Stimulated activated memory B cell treated with anti-CD40 and anti-IgM and Interleukin-4, amounts not matched to agents 10 μg/mL and 1 μg/mL and 100 μg/mL, for 72 hours (primary cell): ENCODE data around the gene PLPPR5.

ENCODE experiments used
- ATAC-seq: fragments of 150-1000 bp; cut with Tn5 transposase; 2 replicates; pipeline ENCODE4 v1.10.0; 2021
- H3K27ac Mint-ChIP-seq: one replicate; pipeline ENCODE4 v1.8.0; 2022; ENCODE audit warnings: mild to moderate bottlenecking, mixed read lengths
- H3K27me3 Mint-ChIP-seq: one replicate; pipeline ENCODE4 v1.8.0; 2022; ENCODE audit warnings: mixed read lengths
- H3K36me3 Mint-ChIP-seq: one replicate; pipeline ENCODE4 v1.8.0; 2022; ENCODE audit warnings: mixed read lengths
- H3K4me1 Mint-ChIP-seq: one replicate; pipeline ENCODE4 v1.8.0; 2022; ENCODE audit warnings: mixed read lengths
- H3K4me3 Mint-ChIP-seq: one replicate; pipeline ENCODE4 v1.8.0; 2022; ENCODE audit warnings: mild to moderate bottlenecking, moderate library complexity, mixed read lengths
- H3K9me3 Mint-ChIP-seq: one replicate; pipeline ENCODE4 v1.8.0; 2022; ENCODE audit warnings: mixed read lengths

The PLPPR5 gene

DNA sequence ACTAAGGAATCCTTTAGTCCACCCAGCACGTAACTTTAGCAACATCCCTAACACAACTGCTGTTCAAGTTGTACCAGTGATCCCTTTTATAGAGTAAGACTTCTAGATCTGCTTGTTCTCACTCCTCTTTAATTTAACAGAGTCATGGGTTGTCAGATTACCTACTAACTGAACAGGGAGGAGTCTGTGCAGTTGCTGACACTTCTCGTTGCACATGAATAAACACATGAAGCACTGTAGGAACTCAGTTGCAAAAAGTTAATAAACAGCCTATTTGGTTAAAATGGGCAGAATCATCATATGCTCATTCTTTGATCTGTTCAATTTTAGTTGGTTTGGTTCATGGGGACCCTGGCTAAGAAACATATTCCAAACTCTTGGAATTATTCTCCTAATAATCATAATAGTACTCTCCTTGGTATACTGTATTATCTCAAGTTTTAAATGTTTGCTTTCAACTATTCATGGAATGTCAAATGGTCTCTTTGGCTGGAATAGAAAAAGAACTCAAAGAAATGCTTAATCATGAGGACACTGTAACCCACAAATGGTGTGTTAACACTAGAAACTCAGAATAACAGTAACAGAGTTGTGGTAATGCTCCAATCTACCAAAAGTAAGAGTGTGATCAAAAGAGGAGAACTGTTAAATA, 15.6 kb downstream of the PLPPR5 start:
- Mint-ChIP-seq H3K36me3 (no peaks in the 10 kb centered on the region), H3K27me3 (no peaks in the 10 kb centered on the region), H3K4me1 (no peaks in the 10 kb centered on the region), H3K4me3 (no peak overlapping the region), H3K27ac (no peak overlapping the region), H3K9me3 (no peaks in the 10 kb centered on the region)
- ATAC-seq = no peak

DNA sequence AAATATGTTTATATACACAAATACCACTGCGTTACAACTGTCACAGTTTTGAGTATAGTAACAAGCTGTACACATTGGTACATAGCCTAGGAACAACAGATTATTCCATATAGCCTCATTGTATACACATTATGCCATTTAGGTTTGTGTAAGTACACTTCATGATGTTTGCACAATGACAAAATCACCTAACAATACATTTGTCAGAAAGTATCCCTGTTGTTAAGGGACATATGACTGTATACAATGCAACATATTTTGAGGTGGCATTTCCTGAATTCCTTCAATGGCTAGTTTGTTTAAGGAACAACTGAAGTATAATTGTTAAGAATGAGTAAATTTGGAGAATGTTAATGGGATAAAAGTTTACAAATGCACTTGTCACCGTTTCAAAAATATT, 19.0 kb downstream of the PLPPR5 start:
- Mint-ChIP-seq H3K27me3 (no peaks in the 10 kb centered on the region), H3K4me1 (no peaks in the 10 kb centered on the region), H3K4me3 (no peak overlapping the region), H3K27ac (no peak overlapping the region), H3K36me3 (no peaks in the 10 kb centered on the region), H3K9me3 (no peaks in the 10 kb centered on the region)
- ATAC-seq = no peak

- Mint-ChIP-seq H3K36me3 (no peaks in the 10 kb centered on the region), H3K9me3 (no peaks in the 10 kb centered on the region), H3K4me3 (no peak overlapping the region), H3K27ac (no peak overlapping the region), H3K27me3 (no peaks in the 10 kb centered on the region), H3K4me1 (no peaks in the 10 kb centered on the region)
- ATAC-seq = no peak
Measured at GRCh38 chr1:98981917-98982513, 22.6 kb downstream of the PLPPR5 start.

DNA sequence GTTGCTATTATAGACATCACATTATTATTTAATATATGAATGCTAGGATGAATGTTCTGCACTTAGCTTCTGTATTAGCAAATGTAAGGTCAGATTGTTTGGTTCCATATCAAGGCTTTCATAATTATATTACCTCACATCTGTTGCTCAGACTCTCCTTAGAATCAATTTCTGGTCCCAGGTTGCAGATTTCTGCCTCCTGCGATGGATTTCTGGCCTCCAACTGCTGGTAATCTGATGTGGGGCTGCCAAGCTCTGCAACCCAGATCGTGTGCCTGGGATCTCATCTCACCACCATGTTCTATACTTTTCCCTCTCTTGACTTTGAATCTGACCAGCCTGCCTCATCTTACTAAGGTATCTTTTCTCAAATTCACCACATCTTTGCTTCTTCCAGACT, 25.2 kb downstream of the PLPPR5 start:
- H3K9me3 Mint-ChIP-seq = no peaks in the 10 kb centered on the region
- no peaks in the 10 kb centered on the region for H3K27me3 Mint-ChIP-seq
- no peaks in the 10 kb centered on the region for H3K4me1 Mint-ChIP-seq
- H3K27ac Mint-ChIP-seq = no peak overlapping the region
- ATAC-seq = no peak
- no peaks in the 10 kb centered on the region for H3K36me3 Mint-ChIP-seq
- H3K4me3 Mint-ChIP-seq = no peak overlapping the region

DNA sequence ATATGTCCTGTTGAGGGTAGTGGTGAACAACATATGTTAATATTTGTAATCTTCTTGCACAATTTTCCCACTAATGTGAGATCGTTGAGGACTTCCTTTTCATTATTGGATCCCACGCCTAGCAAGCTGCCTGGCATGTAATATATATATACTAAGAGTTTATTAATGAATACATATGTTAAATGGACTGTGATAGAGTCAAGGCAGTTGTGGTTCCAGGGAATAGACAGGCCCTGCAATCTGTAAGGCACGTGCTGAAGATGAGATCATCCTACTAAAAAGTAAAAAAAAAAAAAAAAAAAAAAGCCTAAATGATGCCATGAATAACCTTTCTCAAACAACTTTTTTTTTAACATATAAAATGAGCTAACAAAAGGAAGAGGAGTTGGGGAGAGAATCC, 28.9 kb downstream of the PLPPR5 start:
- Mint-ChIP-seq H3K36me3 (no peaks in the 10 kb centered on the region), H3K9me3 (no peaks in the 10 kb centered on the region), H3K27me3 (no peaks in the 10 kb centered on the region), H3K4me1 (no peaks in the 10 kb centered on the region), H3K4me3 (no peak overlapping the region), H3K27ac (no peak overlapping the region)
- ATAC-seq = no peak

DNA sequence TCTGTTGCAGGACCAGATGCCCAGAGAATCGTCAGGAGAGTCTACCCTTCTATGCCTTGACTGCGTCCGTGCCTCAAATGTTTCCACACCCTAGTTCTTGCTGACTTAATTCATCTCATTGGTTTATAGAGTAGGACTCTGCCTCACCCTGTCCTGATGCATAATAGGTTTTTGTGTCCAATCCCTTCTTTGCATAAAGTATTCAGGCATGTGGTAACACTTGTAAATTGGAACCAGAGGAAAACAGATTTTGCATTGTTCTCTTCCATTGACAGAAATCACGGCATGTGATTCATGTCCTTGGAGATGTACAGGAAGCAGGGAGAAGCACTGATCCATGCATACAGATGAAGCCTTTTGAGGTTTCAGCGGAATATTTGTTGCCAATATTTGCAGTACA, 29.5 kb downstream of the PLPPR5 start:
- Mint-ChIP-seq H3K4me3 (no peak overlapping the region), H3K27me3 (no peaks in the 10 kb centered on the region), H3K9me3 (no peaks in the 10 kb centered on the region), H3K27ac (no peak overlapping the region), H3K36me3 (no peaks in the 10 kb centered on the region), H3K4me1 (no peaks in the 10 kb centered on the region)
- ATAC-seq = no peak

- Mint-ChIP-seq H3K9me3 (no peaks in the 10 kb centered on the region), H3K4me3 (no peak overlapping the region), H3K4me1 (no peaks in the 10 kb centered on the region), H3K36me3 (no peaks in the 10 kb centered on the region), H3K27ac (no peak overlapping the region), H3K27me3 (peaks cover 7% of the 10 kb centered on the region)
- ATAC-seq = no peak
Measured at GRCh38 chr1:98969798-98970490, 34.7 kb downstream of the PLPPR5 start.

- H3K4me1 Mint-ChIP-seq = no peaks in the 10 kb centered on the region
- no peaks in the 10 kb centered on the region for H3K9me3 Mint-ChIP-seq
- H3K27ac Mint-ChIP-seq = no peak overlapping the region
- H3K27me3 Mint-ChIP-seq = peaks cover 9% of the 10 kb centered on the region
- H3K4me3 Mint-ChIP-seq = no peak overlapping the region
- no peaks in the 10 kb centered on the region for H3K36me3 Mint-ChIP-seq
- ATAC-seq = no peak
Measured at GRCh38 chr1:98967122-98967521, 37.5 kb downstream of the PLPPR5 start.

DNA sequence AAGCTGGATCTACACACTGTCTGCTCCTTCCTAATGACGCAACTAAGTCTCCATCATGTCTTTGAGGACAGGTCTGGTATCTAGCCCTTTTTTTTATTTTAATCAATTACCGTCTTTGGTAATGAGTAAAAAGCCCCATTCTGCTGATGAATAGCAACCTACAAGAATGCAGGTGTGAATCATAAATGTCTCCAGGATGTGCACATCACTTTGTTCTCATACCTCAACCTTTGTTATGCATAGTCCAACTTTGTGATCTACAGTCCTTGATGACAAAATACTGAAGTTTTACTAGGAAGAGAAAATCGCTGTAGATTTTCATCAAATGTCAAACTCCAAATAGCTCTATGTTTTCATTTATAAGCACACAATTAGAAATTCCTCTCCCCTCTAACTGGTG, 39.3 kb downstream of the PLPPR5 start:
- Mint-ChIP-seq H3K4me3 (no peak overlapping the region), H3K27me3 (peaks cover 9% of the 10 kb centered on the region), H3K36me3 (no peaks in the 10 kb centered on the region), H3K4me1 (no peaks in the 10 kb centered on the region), H3K9me3 (no peaks in the 10 kb centered on the region), H3K27ac (no peak overlapping the region)
- no peak for ATAC-seq

GRCh38 chr1:98964198-98964597, 40.5 kb downstream of the PLPPR5 start:
- ATAC-seq = no peak
- Mint-ChIP-seq H3K27ac (no peak overlapping the region), H3K4me1 (no peaks in the 10 kb centered on the region), H3K27me3 (peaks cover 9% of the 10 kb centered on the region), H3K4me3 (no peak overlapping the region), H3K9me3 (no peaks in the 10 kb centered on the region), H3K36me3 (no peaks in the 10 kb centered on the region)

DNA sequence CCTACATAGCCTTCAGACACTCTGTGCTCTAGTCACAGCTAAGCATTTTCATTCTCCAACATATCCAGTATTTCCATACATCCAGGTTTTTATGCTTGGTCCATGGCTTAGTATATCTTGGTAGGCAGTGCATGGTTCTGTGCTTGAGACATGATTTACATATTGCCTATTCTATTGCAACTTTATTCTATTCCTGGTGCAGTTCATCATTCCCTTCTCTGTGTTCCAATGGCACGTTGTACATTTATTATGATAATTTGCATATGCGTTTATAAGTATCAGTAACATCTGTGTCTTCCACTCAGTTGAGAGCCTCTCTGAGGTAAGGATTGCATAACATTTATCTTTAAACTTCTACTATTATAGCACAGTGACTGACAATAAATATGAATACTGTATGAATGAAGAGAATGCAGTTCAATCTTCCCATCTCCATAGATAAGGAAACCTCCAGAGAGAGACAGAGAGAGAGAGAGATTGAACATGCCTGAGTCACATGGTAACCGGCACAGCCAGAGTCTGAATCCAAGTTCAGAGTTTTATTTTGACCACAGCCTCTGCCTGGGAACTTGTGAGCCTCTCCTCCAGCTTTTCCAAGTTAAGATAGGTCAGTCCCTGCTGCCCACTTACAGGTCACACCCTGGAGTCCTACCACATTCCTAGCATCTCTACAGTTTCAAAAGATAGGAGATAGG, 41.5 kb downstream of the PLPPR5 start:
- Mint-ChIP-seq H3K9me3 (no peaks in the 10 kb centered on the region), H3K4me3 (no peak overlapping the region), H3K27ac (no peak overlapping the region), H3K36me3 (no peaks in the 10 kb centered on the region), H3K4me1 (no peaks in the 10 kb centered on the region), H3K27me3 (peaks cover 9% of the 10 kb centered on the region)
- no peak for ATAC-seq

DNA sequence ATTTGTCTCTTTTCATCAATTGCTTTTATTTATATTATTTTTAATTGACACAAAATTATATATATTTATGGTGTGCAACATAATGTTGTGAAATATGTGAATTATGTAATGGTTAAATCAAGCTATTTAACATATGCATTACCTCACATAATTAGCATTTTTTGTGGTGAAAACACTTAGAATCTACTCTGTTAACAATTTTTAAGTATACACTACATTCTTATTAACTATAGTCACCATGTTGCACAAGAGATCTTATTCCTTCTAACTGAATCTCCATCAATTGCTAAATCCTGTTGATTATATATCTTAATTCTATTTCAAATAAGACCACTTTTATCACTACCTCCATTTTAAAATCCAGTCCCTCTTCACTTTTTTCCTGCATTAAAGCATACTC, 42.5 kb downstream of the PLPPR5 start:
- ATAC-seq = no peak
- no peaks in the 10 kb centered on the region for H3K36me3 Mint-ChIP-seq
- peaks cover 9% of the 10 kb centered on the region for H3K27me3 Mint-ChIP-seq
- no peaks in the 10 kb centered on the region for H3K9me3 Mint-ChIP-seq
- no peak overlapping the region for H3K4me3 Mint-ChIP-seq
- H3K4me1 Mint-ChIP-seq = no peaks in the 10 kb centered on the region
- H3K27ac Mint-ChIP-seq = no peak overlapping the region

DNA sequence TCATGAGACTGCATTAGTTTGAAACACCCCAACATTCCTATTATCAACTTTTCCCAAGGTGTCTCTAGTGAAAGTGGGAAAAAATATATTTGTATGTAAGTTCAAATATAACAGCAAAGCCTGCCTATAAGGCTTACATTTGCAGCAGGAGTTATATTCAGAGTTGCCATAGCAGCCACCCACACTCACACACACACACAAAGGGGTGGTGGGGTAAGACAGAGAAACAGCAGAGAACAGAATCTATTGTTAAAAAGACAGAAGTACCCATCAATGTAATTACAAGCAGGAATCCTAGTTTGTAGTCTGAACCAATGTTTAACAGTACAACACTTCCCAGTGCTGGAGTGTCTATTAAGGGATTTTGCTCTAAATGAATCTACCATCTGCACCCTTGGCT, 55.0 kb downstream of the PLPPR5 start:
- Mint-ChIP-seq H3K36me3 (no peaks in the 10 kb centered on the region), H3K27me3 (no peaks in the 10 kb centered on the region), H3K9me3 (no peaks in the 10 kb centered on the region), H3K4me1 (no peaks in the 10 kb centered on the region), H3K4me3 (no peak overlapping the region), H3K27ac (no peak overlapping the region)
- ATAC-seq = no peak

- H3K27me3 Mint-ChIP-seq = no peaks in the 10 kb centered on the region
- H3K4me1 Mint-ChIP-seq = no peaks in the 10 kb centered on the region
- ATAC-seq = no peak
- H3K36me3 Mint-ChIP-seq = no peaks in the 10 kb centered on the region
- no peaks in the 10 kb centered on the region for H3K9me3 Mint-ChIP-seq
- no peak overlapping the region for H3K27ac Mint-ChIP-seq
- no peak overlapping the region for H3K4me3 Mint-ChIP-seq
Measured at GRCh38 chr1:98949166-98949565, 55.5 kb downstream of the PLPPR5 start.

- Mint-ChIP-seq H3K27ac (no peak overlapping the region), H3K4me1 (no peaks in the 10 kb centered on the region), H3K9me3 (no peaks in the 10 kb centered on the region), H3K36me3 (no peaks in the 10 kb centered on the region), H3K27me3 (no peaks in the 10 kb centered on the region), H3K4me3 (no peak overlapping the region)
- no peak for ATAC-seq
Measured at GRCh38 chr1:98947071-98947470, 57.6 kb downstream of the PLPPR5 start.

DNA sequence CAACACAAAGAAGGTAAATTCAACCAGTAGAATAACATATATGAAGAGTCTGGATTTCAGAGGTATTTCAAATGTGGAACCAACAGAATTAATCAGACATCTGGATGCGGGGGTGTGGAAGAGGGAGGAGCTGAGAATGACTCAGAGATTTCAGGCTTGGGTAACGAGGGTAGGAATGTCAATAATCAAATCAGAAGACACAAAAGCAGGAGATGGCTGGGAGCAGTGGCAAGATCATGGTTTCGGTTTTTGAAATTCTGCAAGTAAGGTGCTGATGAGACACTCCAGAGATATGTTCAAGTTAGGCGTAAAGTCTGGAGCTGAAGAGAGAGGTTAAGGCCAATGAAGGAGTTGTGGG, 64.0 kb downstream of the PLPPR5 start:
- H3K27me3 Mint-ChIP-seq = no peaks in the 10 kb centered on the region
- H3K4me1 Mint-ChIP-seq = no peaks in the 10 kb centered on the region
- no peaks in the 10 kb centered on the region for H3K36me3 Mint-ChIP-seq
- H3K4me3 Mint-ChIP-seq = no peak overlapping the region
- no peak overlapping the region for H3K27ac Mint-ChIP-seq
- no peaks in the 10 kb centered on the region for H3K9me3 Mint-ChIP-seq
- no peak for ATAC-seq
